PFSK-1 (cell line): Measurements from ENCODE around the gene PPFIBP1.

Experiments used
- FOXP2 ChIP-seq: optimal IDR thresholded peaks from 2 replicates; pipeline ENCODE3; 2011; ENCODE audit warnings: borderline replicate concordance, control low read depth, inconsistent platforms; ENCODE audit not compliant: insufficient read depth; ENCODE audit errors: extremely low read length, extremely low read depth
- POLR2AphosphoS5 ChIP-seq: IDR thresholded peaks from 2 replicates; pipeline ENCODE4 v1.6.1; 2012; ENCODE audit warnings: low read depth, mild to moderate bottlenecking, control low read depth, low read length, moderate library complexity
- SIN3A ChIP-seq: IDR thresholded peaks from 2 replicates; pipeline ENCODE4 v1.6.1; 2012; ENCODE audit warnings: mild to moderate bottlenecking, low read length, moderate library complexity, borderline replicate concordance; ENCODE audit not compliant: insufficient read depth
- TAF1 ChIP-seq: IDR thresholded peaks from 2 replicates; pipeline ENCODE4 v1.6.1; 2012; ENCODE audit warnings: low read length, control low read depth, borderline replicate concordance; ENCODE audit not compliant: insufficient read depth
- TF ChIP-seq, protein P1 (sequence below), 2 experiments: IDR thresholded peaks; 2 replicates each; pipeline versions ENCODE4 v1.6.1 to v1.8.0; 2011 to 2012; ENCODE audit warnings: low read depth in 2 of 2, low read length in 2 of 2, control low read depth in 1 of 2, inconsistent platforms in 1 of 2, mild to moderate bottlenecking in 1 of 2, moderate library complexity in 1 of 2; ENCODE audit not compliant: insufficient read depth in 1 of 2

Gene PPFIBP1

DNA sequence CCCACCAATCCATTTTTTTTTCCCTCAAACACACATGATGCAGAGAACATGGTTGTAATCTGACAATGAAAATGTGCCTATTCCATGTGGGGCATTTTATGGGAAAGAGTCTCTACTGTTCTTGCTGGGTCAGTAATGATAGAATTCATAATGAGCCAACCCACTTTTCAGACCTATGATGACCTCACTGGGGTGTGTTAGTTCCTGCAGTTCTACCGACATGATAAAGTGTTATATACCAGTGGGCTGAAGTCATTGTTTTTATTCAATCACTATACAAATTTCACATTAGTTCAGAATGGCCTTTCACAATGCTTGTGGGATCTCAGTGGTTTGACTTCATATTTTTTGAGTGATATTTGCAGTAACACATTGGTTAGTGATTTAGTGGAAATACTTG lies 47.5 kb downstream of the PPFIBP1 start:
- no peak for TF ChIP-seq SIN3A
- no peak for TF ChIP-seq POLR2AphosphoS5
- TF ChIP-seq, protein P1, sequence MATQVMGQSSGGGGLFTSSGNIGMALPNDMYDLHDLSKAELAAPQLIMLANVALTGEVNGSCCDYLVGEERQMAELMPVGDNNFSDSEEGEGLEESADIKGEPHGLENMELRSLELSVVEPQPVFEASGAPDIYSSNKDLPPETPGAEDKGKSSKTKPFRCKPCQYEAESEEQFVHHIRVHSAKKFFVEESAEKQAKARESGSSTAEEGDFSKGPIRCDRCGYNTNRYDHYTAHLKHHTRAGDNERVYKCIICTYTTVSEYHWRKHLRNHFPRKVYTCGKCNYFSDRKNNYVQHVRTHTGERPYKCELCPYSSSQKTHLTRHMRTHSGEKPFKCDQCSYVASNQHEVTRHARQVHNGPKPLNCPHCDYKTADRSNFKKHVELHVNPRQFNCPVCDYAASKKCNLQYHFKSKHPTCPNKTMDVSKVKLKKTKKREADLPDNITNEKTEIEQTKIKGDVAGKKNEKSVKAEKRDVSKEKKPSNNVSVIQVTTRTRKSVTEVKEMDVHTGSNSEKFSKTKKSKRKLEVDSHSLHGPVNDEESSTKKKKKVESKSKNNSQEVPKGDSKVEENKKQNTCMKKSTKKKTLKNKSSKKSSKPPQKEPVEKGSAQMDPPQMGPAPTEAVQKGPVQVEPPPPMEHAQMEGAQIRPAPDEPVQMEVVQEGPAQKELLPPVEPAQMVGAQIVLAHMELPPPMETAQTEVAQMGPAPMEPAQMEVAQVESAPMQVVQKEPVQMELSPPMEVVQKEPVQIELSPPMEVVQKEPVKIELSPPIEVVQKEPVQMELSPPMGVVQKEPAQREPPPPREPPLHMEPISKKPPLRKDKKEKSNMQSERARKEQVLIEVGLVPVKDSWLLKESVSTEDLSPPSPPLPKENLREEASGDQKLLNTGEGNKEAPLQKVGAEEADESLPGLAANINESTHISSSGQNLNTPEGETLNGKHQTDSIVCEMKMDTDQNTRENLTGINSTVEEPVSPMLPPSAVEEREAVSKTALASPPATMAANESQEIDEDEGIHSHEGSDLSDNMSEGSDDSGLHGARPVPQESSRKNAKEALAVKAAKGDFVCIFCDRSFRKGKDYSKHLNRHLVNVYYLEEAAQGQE (IDR thresholded peaks at IDR 0.05; ENCODE audit: insufficient read depth in 1 of 2, low read depth in 2 of 2, low read length in 2 of 2): no peak
- no peak for TF ChIP-seq TAF1
- no peak for TF ChIP-seq FOXP2

DNA sequence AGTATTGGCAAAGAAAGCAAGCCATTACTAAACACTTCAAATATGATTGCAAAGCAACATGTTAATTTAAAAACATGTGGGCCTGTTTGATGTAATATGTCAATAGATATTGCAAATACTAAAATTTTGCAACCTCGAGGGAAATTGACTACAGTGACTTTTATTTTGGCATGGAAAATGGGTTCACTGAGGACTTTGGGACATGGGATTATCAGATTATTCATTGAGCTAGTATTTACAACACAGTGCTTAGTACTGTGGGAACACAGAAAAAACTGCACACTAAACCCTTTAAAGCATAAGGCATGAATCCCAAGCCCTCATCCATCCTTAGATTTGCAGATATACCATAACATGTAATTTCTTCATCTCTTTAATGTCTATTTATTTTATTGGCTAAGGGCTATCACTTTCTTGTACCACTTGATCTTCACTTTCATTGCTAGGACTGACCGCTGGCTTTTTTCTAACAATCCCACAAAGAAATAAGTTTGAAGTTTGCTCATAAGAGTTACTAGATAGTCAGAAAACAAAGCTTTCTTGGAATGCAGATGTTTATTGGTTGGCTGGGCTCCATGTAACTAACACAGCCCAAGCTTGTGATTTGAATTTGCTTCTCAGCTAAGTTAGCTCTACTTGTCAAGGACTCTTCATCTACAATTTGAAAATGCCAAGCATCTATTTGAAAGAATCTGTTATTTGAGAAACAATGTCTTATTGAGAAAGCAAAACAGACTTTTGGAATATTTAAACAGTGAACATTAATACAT lies 48.7 kb downstream of the PPFIBP1 start:
- TF ChIP-seq, protein P1 (IDR thresholded peaks at IDR 0.05; ENCODE audit: insufficient read depth in 1 of 2, low read depth in 2 of 2, low read length in 2 of 2): no peak

DNA sequence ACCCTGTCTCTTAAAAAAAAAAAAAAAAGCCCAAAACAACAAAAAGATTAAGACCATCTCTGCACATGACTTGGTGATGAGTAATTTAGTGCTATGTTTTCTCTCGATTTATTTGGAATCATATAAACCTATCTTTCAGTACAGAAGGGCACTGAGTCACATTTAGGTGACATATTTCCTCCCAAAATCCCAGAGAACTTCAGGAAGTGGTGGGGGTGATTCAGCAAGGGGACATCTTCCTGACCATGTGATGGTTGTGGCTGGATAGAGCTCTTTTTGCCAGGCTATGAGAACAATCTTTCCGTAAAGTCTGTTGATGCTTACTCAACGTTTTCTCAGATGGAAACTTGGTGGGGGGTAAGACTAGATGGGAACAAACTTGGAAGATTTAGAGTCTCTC lies 50.0 kb downstream of the PPFIBP1 start:
- TF ChIP-seq POLR2AphosphoS5: no peak

- TF ChIP-seq TAF1: no peak
- TF ChIP-seq, protein P1 (IDR thresholded peaks at IDR 0.05; ENCODE audit: insufficient read depth in 1 of 2, low read depth in 2 of 2, low read length in 2 of 2): no peak
- no peak for TF ChIP-seq POLR2AphosphoS5
- no peak for TF ChIP-seq SIN3A
- no peak for TF ChIP-seq FOXP2
Measured at GRCh38 chr12:27575090-27575761, 51.2 kb downstream of the PPFIBP1 start.

DNA sequence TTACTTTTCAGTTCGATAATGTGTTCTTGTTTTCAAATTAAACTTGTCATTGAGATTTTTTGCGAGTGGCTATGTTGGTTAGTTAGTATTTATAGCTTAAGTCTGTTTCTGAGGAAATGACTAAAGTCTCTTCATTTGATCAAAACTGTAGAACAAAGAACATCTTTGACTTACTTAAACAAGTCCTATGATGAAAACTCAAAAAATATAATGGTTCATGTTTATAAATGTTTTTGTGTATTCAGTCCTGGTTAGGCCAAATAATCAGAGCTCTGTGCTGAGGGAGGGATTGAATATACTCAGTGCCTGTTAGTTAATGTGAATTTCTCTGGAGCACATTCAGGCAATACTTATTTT lies 51.7 kb downstream of the PPFIBP1 start:
- no peak for TF ChIP-seq FOXP2
- no peak for TF ChIP-seq POLR2AphosphoS5
- TF ChIP-seq SIN3A: no peak

- TF ChIP-seq TAF1 (no peak), SIN3A (no peak)
- TF ChIP-seq, protein P1 (IDR thresholded peaks at IDR 0.05; ENCODE audit: insufficient read depth in 1 of 2, low read depth in 2 of 2, low read length in 2 of 2): no peak
Measured at GRCh38 chr12:27576667-27577347, 52.8 kb downstream of the PPFIBP1 start.
